GM12891 (cell line): ENCODE measurements around the gene TBC1D1.

Experiments
- DNase-seq: peaks from one replicate; pipeline ENCODE4 v3.0.0; 2011; ENCODE audit warnings: low spot score; ENCODE audit not compliant: insufficient read length
- FAIRE-seq: peaks from 2 replicates; lab custom pipeline; 2011; peaks lifted over from hg19 to GRCh38; lab: Jason Lieb, UNC
- PAX5 ChIP-seq: IDR thresholded peaks from 2 replicates; pipeline ENCODE4 v1.6.1; 2011; ENCODE audit warnings: low read length, moderate library complexity, mild to moderate bottlenecking; ENCODE audit not compliant: insufficient read depth, severe bottlenecking
- POLR2A ChIP-seq: IDR thresholded peaks from 2 replicates; pipeline ENCODE4 v1.6.1; 2011; ENCODE audit warnings: low read depth, low read length, control low read depth
- POLR2AphosphoS5 ChIP-seq: IDR thresholded peaks from 2 replicates; pipeline ENCODE4 v1.6.1; 2011; ENCODE audit warnings: low read depth, low read length, control low read depth
- POU2F2 ChIP-seq: IDR thresholded peaks from 2 replicates; pipeline ENCODE4 v1.6.1; 2011; ENCODE audit warnings: low read depth, mild to moderate bottlenecking, control low read depth, low read length, moderate library complexity
- SPI1 ChIP-seq: IDR thresholded peaks from 2 replicates; pipeline ENCODE4 v1.6.1; 2011; ENCODE audit warnings: low read depth, low read length, control low read depth
- TAF1 ChIP-seq: IDR thresholded peaks from 2 replicates; pipeline ENCODE4 v1.6.1; 2011; ENCODE audit warnings: low read depth, low read length, control low read depth

Gene TBC1D1

GRCh38 chr4:38150766-38151165, 259.9 kb downstream of the TBC1D1 start:
- TF ChIP-seq POLR2AphosphoS5 = no peak
- TF ChIP-seq POU2F2 = no peak
- TF ChIP-seq POLR2A = no peak
- TF ChIP-seq SPI1 = no peak
- no peak for TF ChIP-seq PAX5
- TF ChIP-seq TAF1 = no peak
- DNase-seq = no peak
- no peak for FAIRE-seq

- TF ChIP-seq POLR2A = no peak
- TF ChIP-seq TAF1 = no peak
- TF ChIP-seq POU2F2 = no peak
- no peak for TF ChIP-seq POLR2AphosphoS5
- no peak for TF ChIP-seq PAX5
- no peak for TF ChIP-seq SPI1
- no peak for FAIRE-seq
Observed at GRCh38 chr4:38151873-38152272, 261.0 kb downstream of the TBC1D1 start.

GRCh38 chr4:38152305-38152704, 261.4 kb downstream of the TBC1D1 start:
- TF ChIP-seq SPI1 (no peak), TAF1 (no peak), PAX5 (no peak), POLR2AphosphoS5 (no peak), POLR2A (no peak), POU2F2 (no peak)
- FAIRE-seq = no peak
- DNase-seq = no peak

More at GRCh38 chr4:38151873-38152272, 261.0 kb downstream of the TBC1D1 start:
- DNase-seq = no peak

- TF ChIP-seq POU2F2 (no peak), PAX5 (no peak), POLR2AphosphoS5 (no peak), TAF1 (no peak), SPI1 (no peak), POLR2A (no peak)
- no peak for FAIRE-seq
- DNase-seq = no peak
Observed at GRCh38 chr4:38152721-38153386, 262.0 kb downstream of the TBC1D1 start.

DNA sequence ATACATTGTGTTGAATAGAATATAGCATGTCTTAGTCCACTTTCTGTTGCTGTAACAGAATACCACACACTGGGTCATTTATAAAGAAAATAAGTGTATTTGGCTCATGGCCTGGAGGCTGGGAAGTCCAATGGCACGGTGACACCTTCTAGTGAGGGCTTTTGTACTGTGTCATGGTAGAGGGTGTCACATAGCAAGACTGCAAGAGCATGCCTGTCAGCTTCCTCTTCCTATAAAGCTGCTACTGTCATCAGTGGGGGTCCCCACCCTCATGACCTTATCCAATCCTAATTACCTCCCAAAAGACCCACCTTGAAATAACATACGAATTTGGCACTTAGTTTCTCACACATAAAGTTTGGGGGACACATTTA, 262.5 kb downstream of the TBC1D1 start:
- FAIRE-seq (no peak), DNase-seq (no peak)
- TF ChIP-seq POLR2A (no peak), SPI1 (no peak), POU2F2 (no peak), TAF1 (no peak), PAX5 (no peak), POLR2AphosphoS5 (no peak)

- TF ChIP-seq SPI1 (no peak), POLR2A (no peak), TAF1 (no peak), POU2F2 (no peak), PAX5 (no peak), POLR2AphosphoS5 (no peak)
- no peak for DNase-seq
- no peak for FAIRE-seq
Observed at GRCh38 chr4:38154252-38154651, 263.4 kb downstream of the TBC1D1 start.

DNA sequence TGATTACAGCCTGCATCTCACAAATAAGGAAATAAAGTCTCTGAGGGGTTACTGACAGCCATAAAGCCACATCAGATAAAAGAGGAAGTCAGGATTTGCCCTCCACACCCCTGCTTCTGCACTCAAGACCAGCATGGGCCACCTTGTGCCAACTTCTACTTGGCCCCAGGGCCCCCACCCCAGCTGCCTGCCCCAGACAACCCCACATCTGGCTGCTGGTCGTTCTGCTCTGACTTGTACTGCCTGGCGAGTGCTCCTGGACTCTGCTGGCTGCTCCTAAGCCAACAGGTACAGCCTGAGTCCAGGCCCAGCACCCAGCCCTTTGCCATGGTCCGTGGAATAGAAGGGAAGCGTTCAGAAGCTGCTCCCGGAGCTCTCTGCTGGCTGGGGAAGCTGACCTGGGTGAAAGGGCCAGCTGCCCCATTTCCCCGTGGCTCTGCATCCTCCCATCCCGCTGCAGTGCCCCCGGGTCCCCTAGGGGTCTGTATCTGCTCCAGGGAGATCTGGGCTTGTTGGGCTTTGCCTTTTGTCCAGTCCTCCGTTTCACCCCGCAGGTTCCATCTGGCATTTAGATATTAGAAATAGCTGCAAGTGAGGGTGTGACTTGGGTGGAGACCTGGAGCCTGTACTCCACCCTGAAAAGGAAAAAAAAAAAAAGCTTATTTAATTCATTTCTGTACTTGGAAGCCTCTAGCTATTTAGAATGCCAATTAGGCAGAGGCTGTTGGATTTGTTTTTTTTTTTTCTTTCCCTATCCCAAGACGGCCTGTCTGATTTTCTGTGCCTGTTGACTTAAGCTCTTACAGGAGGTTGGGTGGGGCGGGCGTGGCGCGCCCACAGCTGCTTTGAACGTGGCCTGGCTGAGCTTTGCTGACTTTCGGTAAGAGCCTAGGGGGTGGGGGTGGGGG, 264.1 kb downstream of the TBC1D1 start:
- FAIRE-seq (no peak), DNase-seq (no peak)
- TF ChIP-seq PAX5 (no peak), POLR2AphosphoS5 (no peak), POU2F2 (no peak), TAF1 (no peak), SPI1 (peak; percentile 88)

GRCh38 chr4:38155589-38156294, 264.9 kb downstream of the TBC1D1 start:
- no peak for TF ChIP-seq POLR2A
- no peak for TF ChIP-seq TAF1
- no peak for TF ChIP-seq POU2F2
- no peak for TF ChIP-seq POLR2AphosphoS5
- no peak for TF ChIP-seq PAX5
- no peak for TF ChIP-seq SPI1
- no peak for FAIRE-seq

More at GRCh38 chr4:38155589-38156294, 264.9 kb downstream of the TBC1D1 start:
- DNase-seq = no peak
